Dermis microvascular lymphatic vessel endothelial cell (primary cell): ENCODE results near the gene NUDT17. TPM values are rescaled to one million over a fixed set of nuclear protein-coding genes. Genes with fewer than 3 reads are reported as not detected.

Experiments
- DNase-seq, 2 donors: peaks; one replicate each; pipeline versions ENCODE4 v3.0.0 to v3.0.0-alpha.2; 2010; ENCODE audit warnings: low read depth in 2 of 2
- total RNA-seq: library from RNA; depleted of rRNA; stranded (reverse); fragments of >200 nt; gene quantifications from 2 replicates; pipeline ENCODE4 v1.2.1, GENCODE V29; 2014

NUDT17 gene
- total RNA-seq, 1 donor from 2014 or later = 1.9 TPM

GRCh38 chr1:145847827-145848226 lies 2.4 kb downstream of the NUDT17 start:
- DNase-seq = no peak

- peak in 1 of 2 donors; percentile 14 for DNase-seq
Observed at GRCh38 chr1:145849356-145850160, 4.1 kb downstream of the NUDT17 start.

DNA sequence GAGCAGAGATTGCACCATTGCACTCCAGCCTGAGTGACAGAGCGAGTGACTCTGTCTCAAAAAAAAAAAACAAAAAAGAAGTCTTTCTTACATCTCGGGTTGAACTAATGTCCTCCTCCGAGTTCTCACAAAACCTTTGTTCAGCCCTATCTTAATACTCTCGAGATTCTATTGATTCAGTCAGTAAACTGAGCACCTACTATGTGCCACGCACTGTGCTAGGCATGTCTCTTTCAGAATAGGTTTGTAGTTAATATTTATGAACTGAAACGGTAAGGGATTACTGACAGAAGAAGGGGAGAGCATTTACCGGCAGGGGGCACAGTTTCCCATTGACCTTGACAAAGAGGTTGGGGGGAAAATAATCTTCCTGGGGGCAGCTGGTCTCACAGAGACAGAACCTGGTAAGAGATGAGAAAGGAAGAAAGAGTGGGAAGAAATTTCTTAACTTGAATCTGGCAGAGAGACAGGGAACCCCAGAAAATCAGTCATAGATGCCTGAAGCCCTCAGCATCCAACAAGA lies 10.1 kb downstream of the NUDT17 start:
- peak in 1 of 2 donors; percentile 16 for DNase-seq

- DNase-seq = no peak
Observed at GRCh38 chr1:145857170-145857569, 11.7 kb downstream of the NUDT17 start.

- DNase-seq = no peak
Observed at GRCh38 chr1:145858238-145858900, 12.9 kb downstream of the NUDT17 start.

- peak; percentile 80 to 97 for DNase-seq
Observed at GRCh38 chr1:145858901-145859490, 13.6 kb downstream of the NUDT17 start, which contains the start of gene PIAS3. Gene PIAS3, minus strand, starts transcription at chr1:145859081. Its CDS starts 91 bp downstream, at chr1:145858990.

DNA sequence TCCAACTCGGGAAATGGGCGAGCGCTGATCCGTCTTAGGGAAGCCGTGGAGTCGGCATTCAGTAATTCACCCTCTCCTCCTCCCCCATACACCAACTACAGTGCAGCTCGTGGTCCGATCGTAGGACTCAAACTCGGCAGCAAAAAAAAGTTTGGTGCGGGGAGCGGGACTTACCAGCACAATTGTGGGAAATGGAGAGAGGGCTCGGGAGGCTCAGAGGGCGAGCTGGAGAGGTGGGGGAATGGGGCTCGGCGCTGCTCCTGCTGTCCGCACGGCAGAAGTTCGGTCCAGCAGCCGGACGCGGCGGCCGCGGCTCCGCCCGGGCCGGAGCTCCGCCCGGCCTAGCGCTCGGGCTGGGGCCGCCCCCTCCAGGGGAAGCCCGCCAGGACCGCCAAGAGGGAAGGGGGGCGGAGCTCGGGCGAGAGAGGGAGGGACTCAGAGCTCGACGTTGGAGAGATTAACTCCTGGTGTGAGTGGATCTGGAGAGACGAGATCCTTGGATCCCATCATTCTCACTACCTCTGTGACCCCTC lies 14.1 kb downstream of the NUDT17 start:
- peak; percentile 62 to 92 for DNase-seq

DNA sequence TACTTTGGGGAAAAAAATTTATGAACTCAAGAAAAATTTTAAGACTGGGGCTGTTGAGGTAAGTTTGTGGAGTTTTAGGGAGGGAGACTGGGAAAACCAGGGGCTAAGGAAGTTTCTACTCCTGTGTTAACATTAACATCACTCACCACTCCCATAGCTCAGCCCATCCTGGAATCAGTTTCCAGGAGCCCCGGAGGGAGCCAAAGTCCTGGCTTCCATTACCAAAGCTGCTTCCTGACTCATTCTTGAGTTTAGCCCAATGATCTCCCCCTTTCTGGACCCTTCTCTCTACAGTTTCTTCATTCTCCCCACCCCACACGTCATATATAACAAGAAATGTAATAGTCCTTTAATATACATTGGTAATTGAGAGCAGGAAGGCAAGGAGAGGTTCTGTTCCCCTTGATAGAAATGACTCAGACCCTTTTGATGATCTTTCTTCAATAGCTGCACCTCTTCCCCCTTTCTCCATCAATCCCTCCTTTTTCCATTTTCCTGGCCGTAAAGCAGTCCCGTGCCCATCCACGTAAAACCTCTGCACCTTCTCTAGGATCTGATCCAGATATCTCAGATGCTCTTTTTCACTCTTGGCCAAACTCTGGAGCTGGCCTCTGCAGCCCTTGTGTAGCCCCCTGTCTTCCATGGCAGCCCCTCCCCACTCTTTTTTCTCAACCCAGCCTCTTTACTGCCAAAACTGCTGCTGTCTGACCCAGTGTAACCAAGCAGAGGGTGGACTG lies 18.0 kb downstream of the NUDT17 start:
- DNase-seq = no peak

DNA sequence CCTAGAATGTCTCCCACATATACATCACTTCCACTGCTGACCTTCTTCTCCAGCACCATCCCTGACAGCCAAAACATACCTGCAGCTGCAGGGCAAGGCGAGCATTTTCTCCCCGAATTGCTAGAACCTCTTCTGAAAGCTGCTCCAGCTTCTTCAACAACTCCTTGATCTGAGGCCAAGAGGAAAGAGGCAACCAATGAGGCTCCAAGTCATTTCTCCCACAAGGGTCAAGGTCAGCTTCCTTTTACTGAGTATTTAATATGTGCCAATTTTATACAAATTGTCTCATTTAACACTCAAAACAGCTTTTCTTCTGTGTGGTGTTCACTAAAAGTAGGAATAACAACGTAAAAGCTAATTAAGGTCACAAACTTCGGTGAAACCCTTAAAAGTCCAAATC lies 22.8 kb downstream of the NUDT17 start:
- DNase-seq = no peak

- DNase-seq = peak in 1 of 2 donors; percentile 22
Observed at GRCh38 chr1:145871994-145872924, 26.8 kb downstream of the NUDT17 start.

GRCh38 chr1:145874646-145875045 lies 29.2 kb downstream of the NUDT17 start:
- DNase-seq = no peak

DNA sequence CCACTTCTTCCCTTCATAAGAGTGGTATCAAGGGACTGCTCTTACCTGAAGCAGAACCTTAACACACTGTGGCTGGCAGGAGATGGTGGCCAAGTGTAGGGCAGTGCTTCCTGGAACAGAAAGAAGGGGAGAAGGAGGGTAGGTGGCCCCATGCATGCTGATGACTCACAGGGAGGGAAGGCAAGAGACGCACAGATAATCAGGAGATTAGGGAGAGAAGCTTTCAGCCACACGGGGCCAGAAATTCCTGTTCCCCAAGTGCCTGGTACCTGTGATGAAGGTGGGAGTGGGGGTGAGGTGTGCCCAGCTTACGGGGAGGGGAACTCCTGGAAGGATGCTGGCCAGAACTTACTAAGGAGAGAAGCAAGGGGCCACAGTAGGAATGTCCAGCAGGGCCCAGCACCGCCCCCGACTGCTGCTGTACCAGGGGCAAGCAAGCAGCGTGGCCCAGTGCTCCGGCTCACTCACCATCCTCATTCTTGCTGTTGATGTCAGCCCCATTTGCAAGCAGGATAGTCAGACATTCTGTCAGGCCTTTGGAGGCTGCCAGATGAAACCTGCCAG lies 32.6 kb downstream of the NUDT17 start:
- no peak for DNase-seq

- DNase-seq = no peak
Observed at GRCh38 chr1:145878724-145879123, 33.3 kb downstream of the NUDT17 start.

DNA sequence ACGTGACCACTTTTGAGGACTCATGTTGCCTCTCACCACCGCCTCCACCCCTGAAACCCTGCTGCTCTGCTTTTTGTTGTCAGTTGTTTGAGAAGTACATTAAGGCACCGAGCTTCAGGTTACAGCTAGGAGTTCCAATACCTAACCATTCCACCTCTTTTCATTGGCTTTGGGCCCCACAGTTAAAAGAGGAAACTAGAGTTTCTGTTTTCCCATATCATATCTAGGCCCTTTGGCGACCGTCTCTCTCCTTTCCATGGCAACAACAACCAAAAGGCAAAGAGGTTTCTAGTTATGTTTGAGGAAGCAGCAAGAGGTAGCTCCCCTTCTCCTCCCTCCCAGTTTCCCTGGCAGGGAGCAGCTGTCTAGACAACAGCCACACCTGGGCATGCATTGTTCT lies 34.3 kb downstream of the NUDT17 start:
- DNase-seq = no peak

DNA sequence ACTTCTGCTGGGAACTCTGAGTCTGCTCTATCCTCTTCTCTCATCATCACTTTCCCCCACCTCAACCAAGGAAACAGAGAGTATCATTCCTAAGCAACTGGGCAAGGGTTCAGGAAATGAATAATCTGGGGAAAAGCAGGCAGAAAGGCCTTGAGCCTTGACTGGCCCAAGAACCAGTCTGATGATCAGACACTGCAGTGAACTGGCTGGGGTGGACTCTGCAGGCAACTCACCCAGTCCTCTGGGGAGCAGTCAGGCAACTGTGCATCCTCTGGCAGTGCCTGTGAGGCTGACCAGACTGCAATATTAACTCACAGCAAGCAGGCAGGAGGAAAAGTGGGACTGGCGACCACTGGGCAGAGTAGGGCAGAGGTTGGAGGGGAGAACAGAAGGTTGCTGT lies 39.2 kb downstream of the NUDT17 start:
- peak in 1 of 2 donors; percentile 71 for DNase-seq

DNA sequence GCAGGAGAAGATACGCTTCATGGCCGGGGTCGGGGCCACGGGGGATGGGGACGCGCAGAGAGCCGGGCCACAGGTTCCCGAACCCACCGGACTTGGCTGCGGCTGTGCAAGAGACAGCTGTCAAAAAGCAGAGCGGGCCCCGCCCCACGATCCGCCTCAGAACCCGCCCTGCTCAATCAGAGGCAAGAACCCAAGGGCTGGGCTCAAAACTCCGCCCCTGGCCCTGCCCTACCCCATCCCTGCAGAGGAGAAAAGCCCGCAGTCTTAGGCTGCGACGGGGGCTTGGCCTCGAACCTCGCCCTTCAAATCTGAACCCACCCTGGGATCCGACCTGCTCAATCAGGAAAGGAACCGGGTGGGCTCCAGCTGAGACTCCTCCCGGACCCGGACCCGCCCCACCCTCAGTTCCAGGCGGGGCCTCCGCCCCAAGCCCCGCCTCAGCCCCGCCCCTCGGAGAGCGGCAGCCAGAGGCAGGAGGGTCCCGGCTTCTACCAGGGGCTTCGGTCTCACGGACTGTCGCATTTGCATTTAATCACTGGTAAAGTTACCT lies 40.4 kb downstream of the NUDT17 start, which contains the start of gene ANKRD35:
TSS of gene ANKRD35 (minus strand) at position 129 of the 550 bp plus-strand sequence. CDS start at position 21, 108 bp downstream.
- DNase-seq = peak; percentile 20 to 72

DNA sequence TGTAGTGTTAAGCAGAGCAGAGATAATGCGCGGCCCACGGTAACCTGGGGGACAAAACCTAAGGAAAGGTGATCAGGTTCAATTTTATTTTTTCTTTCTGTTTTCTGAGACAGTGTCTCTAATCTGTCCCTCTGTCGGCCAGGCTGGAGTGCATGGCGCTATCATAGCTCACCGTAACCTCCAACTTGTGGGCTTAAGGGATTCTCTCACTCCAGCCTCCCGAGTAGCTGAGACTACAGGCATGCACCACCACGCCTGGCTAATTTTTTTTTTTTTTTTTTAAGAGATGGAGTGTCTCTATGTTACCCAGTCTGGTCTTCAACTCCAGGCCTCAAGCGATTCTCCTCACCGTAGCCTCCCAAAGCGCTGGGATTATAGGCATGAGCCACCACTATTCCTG lies 41.0 kb downstream of the NUDT17 start:
- DNase-seq = no peak

DNA sequence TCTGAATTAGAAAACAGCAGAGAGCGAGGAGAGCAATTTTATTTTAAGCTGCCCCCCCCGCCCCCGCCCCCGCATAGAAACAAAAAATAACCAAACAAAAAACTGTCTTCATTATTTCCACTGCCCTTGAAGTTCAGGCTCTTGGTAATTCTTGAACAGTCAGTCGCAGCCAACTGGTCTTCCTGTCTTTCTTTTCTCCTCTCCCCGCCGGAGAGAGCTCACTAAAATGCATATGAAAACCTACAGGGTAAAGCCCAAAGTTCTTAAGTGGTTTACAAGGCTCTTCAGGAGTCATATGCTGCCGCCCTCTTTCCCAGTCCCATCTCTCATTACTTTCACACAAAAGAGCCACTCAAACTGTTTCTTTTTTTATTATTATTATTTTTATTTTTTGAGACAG lies 41.4 kb downstream of the NUDT17 start:
- DNase-seq = peak in 1 of 2 donors; percentile 37

GRCh38 chr1:145887631-145888030 lies 42.2 kb downstream of the NUDT17 start:
- DNase-seq = no peak
